ENCODE data around the gene CCL1. TPM values are rescaled to one million over a fixed set of nuclear protein-coding genes. Genes with fewer than 3 reads are reported as not detected.

Gene CCL1
- total RNA-seq, 2 donors from 2014 or later: not detected

GRCh38 chr17:34389126-34389750, 26.2 kb upstream of the CCL1 start:
- H3K4me1 ChIP-seq (replicated peaks): no peaks in the 10 kb centered on the region
- H3K27ac ChIP-seq: no peak overlapping the region
- H3K9me3 ChIP-seq: no peaks in the 10 kb centered on the region
- 62% methylated on average over 6 of the region's 6 CpGs for WGBS
- H3K4me3 ChIP-seq: no peak overlapping the region
- intact Hi-C loops (cut with DNase I): no loop called here
- DNase-seq (ENCODE audit: low spot score): no peak
- TF ChIP-seq POLR2A (IDR thresholded peaks at IDR 0.05) (no peak), POLR2AphosphoS5 (IDR thresholded peaks at IDR 0.05) (no peak)
- TF ChIP-seq, protein P1, sequence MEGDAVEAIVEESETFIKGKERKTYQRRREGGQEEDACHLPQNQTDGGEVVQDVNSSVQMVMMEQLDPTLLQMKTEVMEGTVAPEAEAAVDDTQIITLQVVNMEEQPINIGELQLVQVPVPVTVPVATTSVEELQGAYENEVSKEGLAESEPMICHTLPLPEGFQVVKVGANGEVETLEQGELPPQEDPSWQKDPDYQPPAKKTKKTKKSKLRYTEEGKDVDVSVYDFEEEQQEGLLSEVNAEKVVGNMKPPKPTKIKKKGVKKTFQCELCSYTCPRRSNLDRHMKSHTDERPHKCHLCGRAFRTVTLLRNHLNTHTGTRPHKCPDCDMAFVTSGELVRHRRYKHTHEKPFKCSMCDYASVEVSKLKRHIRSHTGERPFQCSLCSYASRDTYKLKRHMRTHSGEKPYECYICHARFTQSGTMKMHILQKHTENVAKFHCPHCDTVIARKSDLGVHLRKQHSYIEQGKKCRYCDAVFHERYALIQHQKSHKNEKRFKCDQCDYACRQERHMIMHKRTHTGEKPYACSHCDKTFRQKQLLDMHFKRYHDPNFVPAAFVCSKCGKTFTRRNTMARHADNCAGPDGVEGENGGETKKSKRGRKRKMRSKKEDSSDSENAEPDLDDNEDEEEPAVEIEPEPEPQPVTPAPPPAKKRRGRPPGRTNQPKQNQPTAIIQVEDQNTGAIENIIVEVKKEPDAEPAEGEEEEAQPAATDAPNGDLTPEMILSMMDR (IDR thresholded peaks at IDR 0.05): no peak
- peaks cover 4% of the 10 kb centered on the region for H3K27me3 ChIP-seq (replicated peaks; ENCODE audit: insufficient read depth)
- no peaks in the 10 kb centered on the region for H3K36me3 ChIP-seq

GRCh38 chr17:34387566-34387965, 24.5 kb upstream of the CCL1 start:
- no peak for TF ChIP-seq POLR2A (IDR thresholded peaks at IDR 0.05)
- TF ChIP-seq, protein P1 (IDR thresholded peaks at IDR 0.05): no peak
- TF ChIP-seq POLR2AphosphoS5 (IDR thresholded peaks at IDR 0.05): no peak
- Histone ChIP-seq H3K4me1 (replicated peaks) (no peaks in the 10 kb centered on the region), H3K27ac (no peak overlapping the region), H3K4me3 (no peak overlapping the region), H3K27me3 (replicated peaks; ENCODE audit: insufficient read depth) (peaks cover 4% of the 10 kb centered on the region), H3K36me3 (no peaks in the 10 kb centered on the region), H3K9me3 (no peaks in the 10 kb centered on the region)
- 72% methylated on average over 5 of the region's 5 CpGs for WGBS
- no peak for DNase-seq (ENCODE audit: low spot score)
- intact Hi-C loops (cut with DNase I): no loop called here

GRCh38 chr17:34386697-34387550, 23.9 kb upstream of the CCL1 start:
- Histone ChIP-seq H3K4me3 (no peak overlapping the region), H3K9me3 (no peaks in the 10 kb centered on the region), H3K36me3 (no peaks in the 10 kb centered on the region), H3K27ac (no peak overlapping the region), H3K27me3 (replicated peaks; ENCODE audit: insufficient read depth) (peaks cover 4% of the 10 kb centered on the region), H3K4me1 (replicated peaks) (no peaks in the 10 kb centered on the region)
- DNase-seq (ENCODE audit: low spot score): no peak
- intact Hi-C loops (cut with DNase I): no loop called here
- TF ChIP-seq POLR2AphosphoS5 (IDR thresholded peaks at IDR 0.05) (no peak), POLR2A (IDR thresholded peaks at IDR 0.05) (no peak)
- TF ChIP-seq, protein P1 (IDR thresholded peaks at IDR 0.05): no peak
- WGBS: 70% methylated on average over 5 of the region's 5 CpGs

- WGBS: 83% methylated on average over 5 of the region's 5 CpGs
- TF ChIP-seq POLR2A (IDR thresholded peaks at IDR 0.05) (no peak), POLR2AphosphoS5 (IDR thresholded peaks at IDR 0.05) (no peak)
- TF ChIP-seq, protein P1 (IDR thresholded peaks at IDR 0.05): no peak
Observed at GRCh38 chr17:34386343-34386696, 23.3 kb upstream of the CCL1 start.

More at GRCh38 chr17:34386343-34386696, 23.3 kb upstream of the CCL1 start:
- H3K4me1 ChIP-seq (replicated peaks): no peaks in the 10 kb centered on the region
- H3K27me3 ChIP-seq (replicated peaks; ENCODE audit: insufficient read depth): peaks cover 6% of the 10 kb centered on the region
- H3K9me3 ChIP-seq: no peaks in the 10 kb centered on the region
- no peak overlapping the region for H3K4me3 ChIP-seq
- H3K27ac ChIP-seq: no peak overlapping the region
- intact Hi-C loops (cut with DNase I): no loop called here
- no peak for DNase-seq (ENCODE audit: low spot score)
- H3K36me3 ChIP-seq: no peaks in the 10 kb centered on the region

All from prostate gland (tissue), 2 donors.